Activated T-cell treated with anti-CD3 and anti-CD28 coated beads, Interleukin-2, amount 50 U/mL, for 48 hours (primary cell): Measurements from ENCODE around the gene ANO3.

ENCODE experiments used
- DNase-seq, 2 experiments: peaks; one replicate each; pipeline ENCODE4 v3.0.0-alpha.2; 2020

Gene ANO3

DNA sequence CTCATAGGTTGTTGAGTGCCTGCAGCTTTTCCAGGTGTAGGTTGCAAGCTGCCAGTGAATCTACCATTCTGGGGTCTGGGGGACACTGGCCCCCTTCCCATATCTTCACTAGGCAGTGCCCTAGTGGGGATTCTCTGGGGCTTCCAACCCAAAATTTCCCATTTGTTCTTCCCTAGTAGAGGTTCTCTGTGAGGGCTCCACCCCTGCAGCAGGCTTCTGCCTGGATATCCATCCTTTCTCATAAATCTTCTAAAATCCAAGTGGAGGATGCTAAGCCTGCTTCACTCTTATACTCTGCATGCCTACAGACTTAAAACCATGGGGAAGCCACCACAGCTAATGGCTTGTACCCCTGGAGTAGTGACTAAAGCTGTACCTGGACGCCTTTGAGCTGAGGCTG lies 33.4 kb downstream of the ANO3 start:
- DNase-seq = no peak

DNA sequence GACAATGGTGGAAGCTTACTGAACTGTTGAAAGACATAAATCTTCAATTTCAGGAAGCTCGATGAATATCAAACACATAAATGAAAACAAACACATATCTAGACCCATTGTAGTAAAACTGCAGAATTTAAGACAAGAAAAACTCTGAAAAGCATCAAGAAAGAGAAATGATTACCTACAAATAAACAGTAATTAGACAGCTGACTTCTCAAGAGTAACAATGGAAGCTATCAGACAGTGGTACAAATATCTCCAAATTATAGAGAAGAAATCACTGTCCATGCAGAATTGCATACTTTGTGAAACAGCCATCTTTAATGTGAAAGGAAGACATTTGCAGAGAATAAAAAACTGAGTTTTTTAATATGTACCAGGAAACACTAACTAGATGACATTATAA lies 45.7 kb downstream of the ANO3 start:
- DNase-seq = no peak

DNA sequence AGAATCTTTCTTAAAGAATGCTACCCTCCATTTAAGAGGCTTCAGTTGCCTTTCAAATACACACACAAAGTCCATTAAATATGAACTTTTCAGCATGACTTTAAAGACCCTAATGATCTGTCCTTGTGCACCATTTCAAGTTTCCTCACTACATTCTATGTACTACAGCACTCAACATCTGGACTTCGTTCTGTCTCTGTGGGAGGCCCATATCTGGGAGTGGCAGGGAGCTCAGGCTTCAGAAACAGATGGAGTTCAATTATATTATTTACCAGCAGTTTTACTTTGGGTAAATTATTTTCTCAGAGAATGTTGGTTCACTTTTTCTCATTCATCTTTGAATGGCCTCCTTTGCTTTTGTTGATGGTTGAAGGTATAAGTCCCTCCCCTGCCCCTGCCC lies 67.4 kb downstream of the ANO3 start:
- no peak for DNase-seq

DNA sequence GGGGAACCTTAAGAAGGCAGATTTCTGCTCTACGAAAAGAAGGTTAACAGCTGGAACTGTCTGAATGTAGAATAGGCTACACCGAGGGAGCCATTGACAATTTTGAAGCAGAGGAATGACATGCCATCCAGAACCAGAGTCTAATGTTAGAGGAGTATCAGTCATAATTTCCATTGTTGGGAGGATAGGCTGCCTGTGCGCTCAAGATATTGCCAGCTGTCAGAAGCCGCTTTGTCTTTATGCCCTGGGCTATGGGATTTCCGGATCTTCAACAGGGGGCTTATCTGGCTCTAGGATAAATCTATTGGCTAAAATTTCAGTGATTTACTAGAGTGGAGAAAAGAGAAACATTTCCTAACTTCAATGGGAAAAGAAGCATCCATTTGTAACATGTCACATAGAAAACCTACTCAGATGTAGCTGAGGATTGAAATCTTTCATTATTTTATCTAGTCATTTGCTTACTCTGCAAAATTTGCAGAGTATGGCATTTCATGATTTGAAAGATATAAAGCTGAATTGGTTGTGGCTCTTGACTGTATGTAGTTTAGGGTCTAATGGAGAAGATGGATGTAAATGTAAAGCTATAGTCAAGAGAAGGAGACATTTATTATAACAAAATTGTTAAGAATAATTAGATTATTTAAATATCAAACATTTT lies 78.9 kb downstream of the ANO3 start:
- no peak for DNase-seq

DNA sequence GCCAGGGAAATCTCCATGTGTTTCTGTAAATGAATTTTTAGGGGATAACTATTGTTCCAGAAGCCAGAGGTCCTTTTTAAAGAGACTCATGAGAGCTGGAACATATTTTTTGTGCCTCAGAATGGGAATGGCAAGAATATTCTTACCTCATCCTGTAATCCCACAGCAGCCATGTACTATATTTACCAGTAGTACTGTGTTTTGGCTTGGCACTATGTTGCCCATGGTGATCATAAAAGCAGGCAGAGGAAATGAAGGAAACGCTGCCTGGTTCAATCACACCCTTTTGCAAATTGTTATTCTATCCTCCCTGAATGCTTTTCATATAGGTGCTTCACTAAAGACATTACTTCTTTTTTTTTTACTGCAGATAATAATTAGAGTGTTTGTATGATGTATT lies 81.0 kb downstream of the ANO3 start:
- DNase-seq = no peak

DNA sequence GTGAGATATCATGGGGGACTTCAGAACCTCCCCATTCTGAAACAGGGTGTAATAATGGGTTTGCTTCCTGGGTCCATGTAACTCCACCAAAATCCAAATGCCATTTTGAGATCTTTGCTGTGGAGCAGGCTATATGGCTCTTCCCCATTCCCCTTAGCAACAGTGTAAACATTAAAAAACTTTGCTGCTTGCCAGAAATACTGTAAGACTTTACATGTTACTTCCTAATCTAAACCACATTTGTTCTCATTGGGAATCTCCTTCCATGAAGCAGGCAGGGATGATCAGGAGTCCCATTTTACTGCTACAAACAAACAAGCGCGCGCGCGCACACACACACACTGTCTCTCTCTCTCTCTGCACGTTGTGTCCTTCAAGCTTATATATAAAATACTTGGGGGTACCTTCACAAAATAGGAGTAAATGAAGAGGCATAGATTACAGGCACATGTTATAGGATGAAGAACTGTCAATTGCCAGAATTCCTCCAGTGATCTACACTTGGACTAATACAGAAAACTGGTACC lies 86.5 kb downstream of the ANO3 start:
- DNase-seq = no peak

DNA sequence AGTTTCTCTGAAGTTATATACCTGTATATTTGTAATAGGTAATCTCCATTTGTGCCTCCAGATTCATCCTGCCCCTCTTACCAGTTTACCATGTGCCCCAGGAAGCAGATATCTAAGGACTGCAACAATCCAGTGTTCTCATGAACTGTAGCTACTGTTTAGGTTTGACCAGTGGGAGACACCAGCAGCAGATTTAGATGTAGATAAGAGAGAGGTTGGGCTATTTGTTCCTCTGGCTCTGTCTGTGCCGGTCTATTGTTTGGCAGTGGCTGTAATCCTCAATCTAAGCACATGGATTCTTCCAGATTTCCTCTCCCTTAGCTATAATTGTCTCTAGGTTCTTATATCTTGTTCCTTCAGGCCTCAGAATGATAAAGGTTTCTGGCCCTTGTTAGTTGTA lies 88.4 kb downstream of the ANO3 start:
- no peak for DNase-seq

DNA sequence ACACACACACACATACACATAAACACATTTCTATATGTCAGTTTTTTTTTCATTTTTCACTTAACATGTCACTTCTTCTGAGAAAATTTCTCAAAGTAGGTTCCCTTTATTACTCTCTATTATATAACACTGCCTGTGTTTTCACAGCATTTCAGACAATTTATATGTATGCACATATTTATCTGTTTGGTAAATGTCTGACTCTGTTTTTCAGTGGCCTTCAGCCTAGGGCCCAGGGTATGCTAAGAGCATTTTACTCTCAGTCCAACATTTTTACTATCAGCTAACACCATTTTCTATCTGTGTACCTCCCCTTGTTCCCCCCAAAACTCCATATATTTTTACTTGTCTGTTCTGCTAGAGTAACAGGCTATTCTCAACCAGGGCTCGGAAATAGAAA lies 92.3 kb downstream of the ANO3 start:
- DNase-seq = no peak

DNA sequence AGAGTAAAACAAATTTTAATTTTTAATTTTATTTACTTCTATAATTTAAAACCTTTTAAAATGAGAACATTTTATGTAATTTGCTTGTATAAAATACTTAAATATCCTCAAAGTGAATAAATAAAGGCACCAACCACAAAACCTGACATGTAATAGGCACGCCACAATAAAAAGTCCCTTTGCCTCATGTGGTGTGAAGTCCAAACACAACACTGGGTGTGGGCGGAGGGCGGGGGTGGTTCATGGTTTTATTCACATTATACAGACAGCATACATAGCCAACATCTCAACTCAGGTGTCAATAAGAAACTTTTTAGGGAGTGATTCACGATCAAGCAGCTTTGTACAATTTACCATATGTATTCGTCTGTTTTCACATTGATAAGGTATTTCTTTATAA lies 107.9 kb downstream of the ANO3 start:
- no peak for DNase-seq

DNA sequence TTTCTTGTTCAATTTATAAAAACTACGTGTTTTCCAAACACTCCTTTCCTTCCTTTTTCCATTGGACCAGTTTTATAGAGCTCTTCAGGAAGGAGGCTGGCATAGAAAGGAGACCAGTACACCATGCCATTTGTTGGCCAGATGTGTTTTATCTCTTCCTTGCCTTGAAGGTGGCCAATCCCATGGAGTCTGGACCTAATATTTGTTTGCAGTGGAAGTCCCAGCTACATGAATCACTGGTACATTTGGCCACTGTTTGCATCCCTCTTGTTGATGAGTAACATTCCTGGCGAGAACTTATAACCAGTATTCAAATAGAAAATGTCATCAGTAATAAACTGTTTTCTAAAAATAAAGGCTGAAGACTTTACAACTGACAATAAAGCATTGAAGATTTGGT lies 110.2 kb downstream of the ANO3 start:
- DNase-seq = no peak

DNA sequence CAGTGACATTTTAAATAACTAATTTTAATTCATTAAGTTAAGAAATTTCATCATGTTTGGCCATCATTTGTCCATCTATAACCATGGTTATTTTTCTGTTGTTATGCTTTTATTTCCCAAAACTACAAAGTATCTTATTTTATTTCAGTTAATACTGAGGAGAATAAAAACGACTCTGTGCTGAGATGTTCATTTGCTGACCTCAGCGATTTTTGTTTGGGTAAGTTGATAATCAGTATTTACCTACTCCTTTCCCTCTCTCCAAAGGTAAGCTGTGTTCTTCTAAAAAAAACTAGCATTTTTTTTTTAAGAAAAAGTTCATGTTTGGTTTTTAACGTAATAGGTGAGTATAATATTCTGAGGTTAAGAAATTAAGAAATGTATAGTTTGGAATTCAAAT lies 111.7 kb downstream of the ANO3 start:
- no peak for DNase-seq

DNA sequence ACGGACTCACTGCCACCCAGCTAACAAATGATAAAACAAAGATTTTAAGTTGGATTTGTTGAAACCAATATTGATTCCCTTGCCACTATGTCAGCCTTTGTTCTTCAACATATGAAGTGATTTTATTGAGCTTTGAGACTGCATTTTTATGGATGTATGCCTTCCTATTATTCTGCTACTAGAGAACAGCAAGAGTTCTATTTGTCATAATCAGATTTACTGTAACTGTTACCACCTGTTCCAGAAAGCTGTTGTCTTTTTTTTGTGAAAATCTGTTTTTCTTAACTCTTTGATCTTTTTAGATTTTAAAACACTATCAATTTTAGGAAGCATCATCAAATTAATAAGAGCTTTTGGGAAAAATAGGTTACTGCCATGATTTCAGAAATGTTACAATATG lies 125.7 kb downstream of the ANO3 start:
- no peak for DNase-seq

DNA sequence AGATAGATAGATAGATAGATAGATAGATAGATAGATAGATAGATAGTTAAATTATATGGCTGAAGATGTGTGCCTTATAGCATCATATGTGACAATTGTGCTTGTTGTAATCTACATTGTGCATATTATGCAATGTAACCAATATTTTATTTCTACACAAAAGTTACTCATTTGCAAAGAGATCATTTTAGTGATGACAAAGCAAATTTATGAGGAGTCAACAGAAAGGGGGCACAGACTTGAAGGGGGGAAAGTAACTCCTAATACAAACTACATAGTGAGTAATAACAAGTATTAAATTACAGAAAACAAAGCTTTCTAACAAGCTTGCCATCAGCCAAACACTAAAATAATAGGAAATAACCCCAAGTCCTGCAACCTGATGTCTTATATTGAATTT lies 133.3 kb downstream of the ANO3 start:
- DNase-seq = no peak

DNA sequence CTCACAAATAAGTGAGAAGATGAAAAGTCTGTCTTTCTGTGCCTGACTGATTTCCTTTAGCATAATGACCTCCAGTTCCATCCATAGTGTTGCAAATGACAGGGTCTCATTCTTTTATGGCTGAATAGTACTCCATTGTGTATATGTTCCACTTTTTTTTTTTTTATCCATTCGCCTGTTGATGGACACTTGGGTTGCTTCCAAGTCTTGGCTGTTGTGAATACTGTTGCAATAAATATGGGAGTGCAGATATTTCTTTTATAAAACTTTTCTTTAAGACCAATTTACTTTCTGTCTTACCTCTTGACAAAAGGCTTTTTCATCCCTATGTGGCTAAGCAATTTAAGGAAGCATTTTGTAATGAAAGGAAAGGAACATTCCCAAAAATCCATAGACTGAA lies 135.6 kb downstream of the ANO3 start:
- DNase-seq = no peak

DNA sequence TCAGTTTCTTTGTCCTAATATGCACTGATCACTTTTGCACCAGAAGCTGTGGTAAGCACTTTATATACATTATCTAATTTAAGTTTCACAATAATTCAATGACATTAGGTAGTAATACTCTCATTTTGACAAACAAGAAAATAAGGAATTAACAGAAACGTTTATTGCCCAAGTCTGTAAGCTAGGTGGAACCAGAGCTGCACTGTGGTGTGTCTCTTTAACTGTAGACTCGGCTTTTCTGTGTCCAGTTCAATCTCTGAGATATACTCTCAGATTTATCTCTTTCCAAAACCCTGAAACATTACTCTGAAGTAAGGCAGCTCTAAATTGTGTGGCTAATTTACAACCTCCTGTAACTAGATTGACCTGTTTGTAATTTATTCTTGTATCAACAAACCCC lies 139.1 kb downstream of the ANO3 start:
- DNase-seq = no peak

DNA sequence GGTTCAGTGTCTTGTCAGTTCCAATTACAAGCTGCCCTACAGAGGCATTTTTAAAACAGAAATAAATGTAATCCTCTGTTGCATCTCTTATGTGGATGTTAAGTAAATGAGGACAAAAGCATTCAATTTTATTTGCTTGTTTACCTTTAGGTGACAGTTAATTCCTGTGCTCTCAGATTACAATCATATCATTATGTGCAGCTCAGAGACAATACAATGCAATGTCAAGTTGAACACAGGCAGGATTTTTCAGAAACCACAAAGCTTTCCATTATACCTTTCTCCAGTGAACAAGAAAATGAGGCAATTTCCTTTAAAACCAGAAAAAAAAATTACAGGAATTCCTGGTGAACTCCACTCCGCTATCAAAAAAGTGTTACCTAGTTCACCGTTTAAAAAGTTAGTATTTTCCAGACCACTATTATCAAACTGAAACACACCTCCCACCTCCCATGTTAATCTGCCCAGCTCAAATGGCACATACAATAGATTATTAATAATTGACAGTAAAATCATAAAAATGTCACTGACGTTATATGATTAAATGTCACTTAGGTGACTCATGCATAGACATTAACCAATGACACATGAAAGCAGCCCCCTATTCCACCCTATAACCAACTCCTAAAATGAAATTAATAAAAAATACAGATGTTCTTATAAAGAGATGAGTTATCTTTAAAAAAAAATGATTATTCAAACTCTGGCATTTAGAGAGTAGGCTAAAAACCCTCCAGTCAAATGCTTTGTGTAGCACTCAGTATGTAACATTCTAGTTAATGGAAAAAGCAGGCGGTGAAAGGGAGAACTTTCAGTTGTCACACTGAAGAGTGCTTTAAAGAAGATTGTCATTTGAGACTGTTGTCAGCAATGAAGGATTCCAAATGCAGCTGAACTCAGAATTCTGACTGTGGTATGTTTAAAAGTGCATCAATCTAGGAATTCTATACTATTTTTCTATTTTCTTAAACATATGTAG lies 141.6 kb downstream of the ANO3 start:
- DNase-seq = no peak

DNA sequence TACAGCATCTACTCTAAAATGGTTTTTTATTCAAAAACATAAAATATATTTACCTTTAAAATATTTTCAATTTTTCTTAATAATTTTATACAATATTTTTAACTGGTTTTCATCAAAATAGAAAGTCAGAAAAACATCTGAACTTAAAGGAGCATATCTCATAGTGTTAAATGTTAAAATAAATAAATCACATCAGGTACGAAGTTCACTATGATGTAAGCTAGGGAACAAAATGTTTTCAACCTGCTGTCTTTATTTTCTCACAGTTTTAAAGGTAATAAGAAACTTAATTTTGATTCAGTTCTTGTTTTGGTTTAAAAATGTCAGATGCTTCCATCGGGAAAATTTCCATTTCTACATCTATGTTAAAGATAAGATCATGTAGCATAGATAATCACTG lies 142.5 kb downstream of the ANO3 start:
- DNase-seq = no peak

DNA sequence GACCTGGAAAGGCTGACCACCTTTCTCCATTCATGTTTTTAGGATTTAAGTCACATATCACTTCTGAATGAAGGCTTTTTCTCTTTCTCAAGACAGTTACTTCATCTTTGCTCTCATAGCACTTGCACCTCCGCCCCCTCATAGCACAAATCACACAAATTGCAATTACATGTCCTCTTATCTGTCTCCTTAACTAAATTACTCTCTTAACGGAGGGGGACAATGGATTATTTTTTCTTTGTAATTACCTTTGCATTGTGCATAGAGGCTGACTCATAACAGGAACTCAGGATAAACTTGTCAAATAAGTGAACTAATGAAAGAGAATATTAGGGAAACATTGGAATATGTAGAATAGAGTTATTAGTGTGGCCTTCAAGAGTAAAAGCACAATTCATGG lies 145.5 kb downstream of the ANO3 start:
- no peak for DNase-seq

DNA sequence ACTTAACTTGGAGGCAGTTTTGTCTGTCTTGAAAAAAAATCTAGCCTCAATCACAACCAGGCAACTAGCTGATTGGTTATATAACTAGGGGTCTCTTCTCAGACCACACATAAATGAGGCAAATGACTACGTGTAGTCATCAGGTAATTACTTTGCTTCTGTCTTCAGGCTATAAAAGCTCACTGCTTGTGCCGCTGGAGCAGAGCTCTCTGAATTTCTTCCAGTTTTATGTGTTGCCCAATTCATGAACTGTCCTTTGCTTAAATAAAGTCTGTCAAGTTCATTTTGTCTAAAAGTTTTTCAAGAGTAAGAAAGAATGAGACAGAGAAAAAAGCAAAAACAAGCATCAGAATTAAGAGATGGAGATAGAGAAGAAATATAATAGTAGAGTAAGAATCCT lies 146.8 kb downstream of the ANO3 start:
- DNase-seq = no peak

DNA sequence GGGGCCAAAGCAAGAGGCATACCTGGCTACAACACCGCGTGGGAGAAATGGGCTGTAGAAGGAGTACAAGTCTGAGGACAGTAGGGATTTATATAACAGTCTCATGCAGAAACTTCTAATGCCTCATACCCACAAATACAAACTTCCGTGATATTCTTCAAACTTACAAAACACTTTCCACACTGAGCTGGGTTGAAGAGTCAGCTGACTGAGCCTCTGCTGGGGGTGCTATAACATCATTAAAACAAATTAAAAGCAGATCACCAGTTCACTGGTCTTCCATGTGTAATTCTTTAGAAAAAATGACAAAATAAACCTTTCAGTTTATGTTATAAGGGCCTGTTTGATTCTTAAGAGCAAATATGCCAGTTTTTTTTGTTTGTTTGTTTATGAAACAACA lies 148.1 kb downstream of the ANO3 start:
- DNase-seq = no peak

DNA sequence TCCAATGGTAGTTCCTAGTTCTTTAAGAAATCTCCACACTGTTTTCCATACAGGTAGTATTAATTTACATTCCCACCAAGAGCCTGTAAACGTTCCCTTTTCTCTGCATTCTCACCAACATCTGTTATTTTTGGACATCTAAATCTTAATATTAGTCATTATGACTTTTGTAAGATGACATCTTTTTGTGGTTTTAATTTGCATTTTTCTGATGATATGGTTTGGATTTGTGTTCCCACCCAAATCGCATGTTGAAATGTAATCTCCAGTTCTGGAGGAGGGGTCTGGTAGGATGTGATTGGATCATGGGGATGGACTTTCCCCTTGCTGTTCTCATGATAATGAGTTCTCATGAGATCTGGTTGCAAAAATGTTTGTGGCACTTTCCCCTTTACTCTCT lies 151.2 kb downstream of the ANO3 start:
- DNase-seq = no peak

DNA sequence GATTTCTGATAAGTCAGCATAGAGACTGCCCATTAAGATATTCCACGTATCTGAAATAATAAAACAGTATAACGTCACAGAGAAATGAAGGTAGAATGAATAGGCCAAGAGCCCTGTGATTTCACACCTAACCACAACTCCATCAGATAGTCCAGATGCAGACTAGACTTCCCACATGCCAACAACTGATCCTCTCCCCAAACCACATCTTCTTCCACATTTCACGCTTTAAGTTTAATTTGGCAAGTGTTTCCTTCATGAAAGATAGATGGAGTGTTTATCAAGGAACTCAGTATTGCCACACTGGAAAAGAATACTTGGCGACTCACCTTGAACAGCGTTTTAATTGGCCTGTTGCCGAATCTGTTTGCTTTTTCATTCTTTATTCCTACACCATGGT lies 158.6 kb downstream of the ANO3 start:
- DNase-seq = no peak

DNA sequence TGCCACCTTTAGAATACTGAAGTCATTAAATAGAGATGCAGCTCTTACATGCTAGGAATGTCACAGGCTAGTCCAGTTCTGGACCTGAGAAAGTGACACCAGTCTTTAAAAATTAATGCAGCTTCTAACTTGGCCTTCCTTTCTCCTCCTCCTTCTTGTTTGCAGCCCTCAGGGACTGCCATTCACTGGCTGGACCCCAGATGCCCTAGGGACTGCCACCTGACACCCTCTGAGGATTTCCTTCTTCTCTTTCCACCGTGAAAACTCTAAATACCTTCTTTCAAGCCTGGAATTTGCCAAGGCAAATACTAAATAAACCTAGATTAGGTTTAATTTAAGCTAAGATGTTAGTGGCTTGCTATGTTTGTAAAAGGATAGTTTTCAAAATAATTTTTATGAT lies 161.7 kb downstream of the ANO3 start:
- no peak for DNase-seq

DNA sequence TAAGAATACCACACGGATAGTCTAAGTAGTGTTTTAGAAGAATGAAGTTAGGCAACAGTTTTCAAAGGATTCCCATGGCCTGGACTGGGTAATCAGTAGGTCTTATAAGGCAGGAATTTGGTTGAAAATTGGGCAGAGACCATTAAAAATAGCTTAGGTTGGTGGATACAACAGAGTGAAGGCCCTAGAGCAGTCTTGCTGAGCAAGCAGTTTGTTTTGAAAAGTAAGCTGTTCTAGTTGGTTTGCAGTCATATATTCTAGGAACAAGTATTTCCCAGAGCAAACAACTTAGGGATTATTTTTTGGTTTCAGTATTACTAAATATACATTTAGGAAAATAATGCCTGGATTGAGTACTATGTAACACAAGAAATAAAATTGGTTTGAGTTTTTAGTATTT lies 175.3 kb downstream of the ANO3 start:
- no peak for DNase-seq
